Ishikawa (cell line): ENCODE results near the gene CDK16.

Experiments used
- CEBPB ChIP-seq: IDR thresholded peaks from 2 replicates; pipeline ENCODE4 v1.6.1; 2012
- CREB1 ChIP-seq: IDR thresholded peaks from 2 replicates; pipeline ENCODE4 v1.6.1; 2012; ENCODE audit warnings: low read depth
- EGR1 ChIP-seq: IDR thresholded peaks from 2 replicates; pipeline ENCODE4 v1.6.1; 2012
- EP300 ChIP-seq: IDR thresholded peaks from 2 replicates; pipeline ENCODE4 v1.6.1; 2012; ENCODE audit warnings: borderline replicate concordance
- FOXM1 ChIP-seq: IDR thresholded peaks from 2 replicates; pipeline ENCODE4 v1.6.1; 2012; ENCODE audit warnings: low read depth, borderline replicate concordance
- MAX ChIP-seq: IDR thresholded peaks from 2 replicates; pipeline ENCODE4 v1.6.1; 2012
- NFIC ChIP-seq: IDR thresholded peaks from 2 replicates; pipeline ENCODE4 v1.6.1; 2012
- RAD21 ChIP-seq: IDR thresholded peaks from 2 replicates; pipeline ENCODE4 v1.6.1; 2012; ENCODE audit warnings: low read depth
- REST ChIP-seq: IDR thresholded peaks from 2 replicates; pipeline ENCODE4 v1.6.1; 2012; ENCODE audit warnings: low read depth, mild to moderate bottlenecking
- TAF1 ChIP-seq: IDR thresholded peaks from 2 replicates; pipeline ENCODE4 v1.6.1; 2012; ENCODE audit warnings: low read depth, mild to moderate bottlenecking
- TCF12 ChIP-seq: IDR thresholded peaks from 2 replicates; pipeline ENCODE4 v1.6.1; 2012; ENCODE audit warnings: low read depth
- TEAD4 ChIP-seq: IDR thresholded peaks from 2 replicates; pipeline ENCODE4 v1.6.1; 2012
- USF1 ChIP-seq: IDR thresholded peaks from 2 replicates; pipeline ENCODE4 v1.6.1; 2012
- YY1 ChIP-seq: IDR thresholded peaks from 2 replicates; pipeline ENCODE4 v1.6.1; 2012; ENCODE audit warnings: low read depth
- ZBTB7A ChIP-seq: IDR thresholded peaks from 2 replicates; pipeline ENCODE4 v1.6.1; 2012; ENCODE audit warnings: low read depth

Gene CDK16

GRCh38 chrX:47185241-47185640 lies 33.2 kb upstream of the CDK16 start:
- TF ChIP-seq YY1 (no peak), REST (no peak), ZBTB7A (no peak), TEAD4 (no peak), USF1 (no peak), EP300 (no peak), MAX (no peak), EGR1 (no peak), NFIC (no peak), FOXM1 (no peak), TCF12 (no peak), CEBPB (no peak), CREB1 (no peak), RAD21 (no peak), TAF1 (no peak)

GRCh38 chrX:47186096-47186740 lies 32.3 kb upstream of the CDK16 start:
- TF ChIP-seq CEBPB = no peak
- TF ChIP-seq EP300 = no peak
- TF ChIP-seq TEAD4 = no peak
- TF ChIP-seq NFIC = no peak
- TF ChIP-seq USF1 = no peak
- TF ChIP-seq YY1 = no peak
- TF ChIP-seq TCF12 = no peak
- no peak for TF ChIP-seq CREB1
- no peak for TF ChIP-seq EGR1
- no peak for TF ChIP-seq RAD21
- no peak for TF ChIP-seq ZBTB7A
- no peak for TF ChIP-seq REST
- no peak for TF ChIP-seq TAF1
- no peak for TF ChIP-seq MAX
- no peak for TF ChIP-seq FOXM1

- TF ChIP-seq REST = no peak
- TF ChIP-seq NFIC = peak; percentile 10; the same call in 1 of the 2 replicates
- TF ChIP-seq RAD21 = no peak
Measured at GRCh38 chrX:47187106-47187677, 31.3 kb upstream of the CDK16 start.

- TF ChIP-seq NFIC (no peak), TEAD4 (no peak), USF1 (no peak), TCF12 (no peak), YY1 (no peak), MAX (no peak), ZBTB7A (no peak), FOXM1 (no peak), EGR1 (no peak), CEBPB (no peak), REST (no peak), TAF1 (no peak), EP300 (no peak), CREB1 (no peak), RAD21 (no peak)
Measured at GRCh38 chrX:47189906-47190305, 28.6 kb upstream of the CDK16 start.
